ENCODE data around the gene IQGAP3. TPM values are rescaled to one million over a fixed set of nuclear protein-coding genes. Genes with fewer than 3 reads are reported as not detected.
"Not testable (repeated sequence)": the region's sequence is repeated elsewhere in the genome, so short reads cannot be mapped to it uniquely, and the experiment has no call there.

IQGAP3 gene, protein sequence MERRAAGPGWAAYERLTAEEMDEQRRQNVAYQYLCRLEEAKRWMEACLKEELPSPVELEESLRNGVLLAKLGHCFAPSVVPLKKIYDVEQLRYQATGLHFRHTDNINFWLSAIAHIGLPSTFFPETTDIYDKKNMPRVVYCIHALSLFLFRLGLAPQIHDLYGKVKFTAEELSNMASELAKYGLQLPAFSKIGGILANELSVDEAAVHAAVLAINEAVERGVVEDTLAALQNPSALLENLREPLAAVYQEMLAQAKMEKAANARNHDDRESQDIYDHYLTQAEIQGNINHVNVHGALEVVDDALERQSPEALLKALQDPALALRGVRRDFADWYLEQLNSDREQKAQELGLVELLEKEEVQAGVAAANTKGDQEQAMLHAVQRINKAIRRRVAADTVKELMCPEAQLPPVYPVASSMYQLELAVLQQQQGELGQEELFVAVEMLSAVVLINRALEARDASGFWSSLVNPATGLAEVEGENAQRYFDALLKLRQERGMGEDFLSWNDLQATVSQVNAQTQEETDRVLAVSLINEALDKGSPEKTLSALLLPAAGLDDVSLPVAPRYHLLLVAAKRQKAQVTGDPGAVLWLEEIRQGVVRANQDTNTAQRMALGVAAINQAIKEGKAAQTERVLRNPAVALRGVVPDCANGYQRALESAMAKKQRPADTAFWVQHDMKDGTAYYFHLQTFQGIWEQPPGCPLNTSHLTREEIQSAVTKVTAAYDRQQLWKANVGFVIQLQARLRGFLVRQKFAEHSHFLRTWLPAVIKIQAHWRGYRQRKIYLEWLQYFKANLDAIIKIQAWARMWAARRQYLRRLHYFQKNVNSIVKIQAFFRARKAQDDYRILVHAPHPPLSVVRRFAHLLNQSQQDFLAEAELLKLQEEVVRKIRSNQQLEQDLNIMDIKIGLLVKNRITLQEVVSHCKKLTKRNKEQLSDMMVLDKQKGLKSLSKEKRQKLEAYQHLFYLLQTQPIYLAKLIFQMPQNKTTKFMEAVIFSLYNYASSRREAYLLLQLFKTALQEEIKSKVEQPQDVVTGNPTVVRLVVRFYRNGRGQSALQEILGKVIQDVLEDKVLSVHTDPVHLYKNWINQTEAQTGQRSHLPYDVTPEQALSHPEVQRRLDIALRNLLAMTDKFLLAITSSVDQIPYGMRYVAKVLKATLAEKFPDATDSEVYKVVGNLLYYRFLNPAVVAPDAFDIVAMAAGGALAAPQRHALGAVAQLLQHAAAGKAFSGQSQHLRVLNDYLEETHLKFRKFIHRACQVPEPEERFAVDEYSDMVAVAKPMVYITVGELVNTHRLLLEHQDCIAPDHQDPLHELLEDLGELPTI (N-terminal part only)
- under 1 TPM; 0.18 to 0.38 (median 0.37) TPM for total RNA-seq

DNA sequence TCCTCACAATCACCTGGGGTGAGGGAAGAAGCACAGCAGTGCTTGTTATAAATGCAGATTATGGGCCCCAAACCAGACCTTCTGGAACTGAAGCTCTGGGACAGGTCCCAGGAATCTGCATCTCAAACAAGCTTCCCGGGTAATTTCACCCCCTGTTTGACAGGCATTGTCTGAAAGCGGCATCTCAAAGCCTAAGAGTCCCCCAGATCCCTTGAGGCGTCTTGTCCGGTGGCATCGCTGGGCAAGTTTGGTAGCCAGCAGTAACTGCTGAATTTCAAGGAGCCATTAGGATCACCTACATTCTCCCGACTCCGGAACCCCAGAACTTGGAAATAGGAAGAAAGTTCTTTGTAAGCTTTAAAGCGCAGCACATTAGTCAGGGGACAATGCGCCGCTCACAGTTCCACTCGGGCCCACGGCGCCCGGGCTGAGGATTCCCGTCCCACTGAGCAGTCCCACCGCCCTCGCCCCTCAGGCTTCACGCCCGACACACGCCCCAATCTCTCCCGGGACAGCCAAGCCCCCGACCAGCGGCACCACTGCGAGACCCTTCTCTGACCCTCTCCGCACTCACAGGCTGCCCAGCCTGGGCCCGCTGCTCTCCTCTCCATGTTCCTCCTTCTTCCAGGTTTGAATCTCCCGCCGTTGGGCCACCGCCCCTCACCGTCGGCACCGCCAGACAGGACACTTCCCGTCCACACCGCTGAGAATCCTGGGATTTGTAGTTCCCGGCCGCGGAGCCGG lies at the start of gene IQGAP3:
Gene IQGAP3 (minus strand): TSS at position 647 of the 744 bp plus-strand sequence. CDS start 36 bp downstream, at position 611.
- Mint-ChIP-seq H3K9me3 (no peaks in the 10 kb centered on the region), H3K27me3 (ENCODE audit: low read depth) (peaks cover 36% of the 10 kb centered on the region), H3K4me1 (ENCODE audit: low read depth) (peaks cover 16% of the 10 kb centered on the region), H3K4me3 (peak within 1 kb of the TSS; percentile 79), H3K36me3 (ENCODE audit: insufficient read depth) (no peaks in the 10 kb centered on the region)
- ATAC-seq (peak; percentile 97 to 99), DNase-seq (peak; percentile 51)

DNA sequence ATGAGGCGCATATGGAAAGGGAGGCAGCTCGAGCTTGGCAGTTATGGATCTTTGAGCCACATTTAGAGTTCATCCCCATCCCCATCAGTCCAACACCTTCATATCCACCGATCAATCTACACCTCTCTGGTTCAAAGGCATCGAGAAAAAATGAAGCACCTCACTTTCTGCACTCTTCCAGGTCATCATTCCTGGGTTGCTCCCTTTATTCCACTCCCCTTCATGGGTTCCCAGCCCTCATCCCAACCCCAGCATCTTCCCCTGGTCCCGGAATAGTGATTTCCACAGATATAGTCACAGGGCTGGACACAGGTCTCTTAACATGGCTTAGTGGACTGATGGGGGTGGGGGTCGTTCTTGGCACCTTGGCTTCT lies 47.2 kb upstream of the IQGAP3 start:
- ATAC-seq: no peak
- H3K27me3 Mint-ChIP-seq (ENCODE audit: low read depth): peaks cover 60% of the 10 kb centered on the region
- H3K4me1 Mint-ChIP-seq (ENCODE audit: low read depth): peaks cover 2% of the 10 kb centered on the region

DNA sequence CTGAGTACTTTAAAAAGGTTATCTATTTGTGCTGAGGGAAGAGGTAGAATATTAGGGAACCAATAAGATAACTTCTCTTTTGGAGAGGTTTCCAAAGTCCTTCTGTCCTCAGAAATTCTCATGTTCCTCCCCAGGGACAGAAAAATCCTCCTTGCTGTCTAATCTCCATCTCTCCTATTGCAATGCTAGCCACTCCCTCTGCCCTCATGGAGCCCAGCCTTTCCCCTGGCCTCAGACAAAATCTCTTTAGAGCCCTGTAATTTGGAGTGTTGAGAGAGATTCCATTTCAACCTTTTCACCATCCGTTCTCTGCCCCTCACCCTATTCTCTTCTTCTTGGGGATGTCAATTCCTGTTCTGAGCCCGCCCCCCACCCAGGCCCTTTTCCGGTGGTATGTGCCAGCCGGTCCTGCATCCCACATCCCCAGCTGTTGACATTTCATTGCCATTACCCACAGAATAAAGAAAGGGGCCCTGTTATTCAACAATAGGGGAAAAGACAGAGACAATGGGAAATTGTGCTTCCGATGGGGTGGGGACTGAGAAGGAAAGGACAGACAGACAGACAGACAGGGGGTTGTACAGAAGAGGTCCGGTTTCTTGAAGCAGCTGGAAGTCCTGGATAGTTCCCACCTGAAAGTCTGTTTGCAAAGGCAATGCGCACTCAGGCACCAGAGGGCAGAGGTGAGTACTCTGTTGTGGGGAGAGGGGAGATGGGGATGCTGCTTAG lies 46.7 kb upstream of the IQGAP3 start, which contains the start of gene HAPLN2:
Gene HAPLN2 (plus strand): TSS at position 563 of the 729 bp plus-strand sequence. CDS start 4,076 bp downstream, outside the sequence.
- no peak for ATAC-seq
- no peaks in the 10 kb centered on the region for H3K4me1 Mint-ChIP-seq (ENCODE audit: low read depth)
- no peaks in the 10 kb centered on the region for H3K36me3 Mint-ChIP-seq (ENCODE audit: insufficient read depth)
- no peak within 1 kb of the TSS for H3K4me3 Mint-ChIP-seq
- H3K27me3 Mint-ChIP-seq (ENCODE audit: low read depth): peaks cover 59% of the 10 kb centered on the region
- H3K9me3 Mint-ChIP-seq: no peaks in the 10 kb centered on the region
- DNase-seq: no peak

More for the DNA sequence above, 47.2 kb upstream of the IQGAP3 start:
- no peaks in the 10 kb centered on the region for H3K9me3 Mint-ChIP-seq
- DNase-seq: no peak
- H3K36me3 Mint-ChIP-seq (ENCODE audit: insufficient read depth): no peaks in the 10 kb centered on the region
- no peak overlapping the region for H3K4me3 Mint-ChIP-seq

DNA sequence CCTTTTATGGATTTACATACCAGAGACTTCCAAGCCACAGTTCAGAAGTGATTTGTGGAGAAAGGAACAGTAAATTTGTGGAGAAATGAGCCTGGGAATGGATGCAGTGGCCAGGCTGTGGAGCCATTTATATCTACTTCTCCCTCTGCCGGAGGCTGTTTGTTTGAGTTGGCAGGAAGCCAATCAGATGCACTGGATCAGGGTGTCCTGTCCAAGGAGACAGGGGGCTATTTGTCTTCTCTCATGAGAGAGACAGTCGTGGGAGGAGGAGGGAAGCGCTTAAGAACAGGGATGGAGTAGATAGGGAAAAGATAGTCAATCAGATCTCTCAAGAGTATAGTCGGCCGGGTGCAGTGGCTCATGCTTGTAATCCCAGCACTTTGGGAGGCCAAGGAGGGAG lies 44.1 kb upstream of the IQGAP3 start:
- H3K9me3 Mint-ChIP-seq: no peaks in the 10 kb centered on the region
- H3K27me3 Mint-ChIP-seq (ENCODE audit: low read depth): peaks cover 54% of the 10 kb centered on the region
- H3K4me3 Mint-ChIP-seq: no peak overlapping the region
- ATAC-seq: no peak
- no peaks in the 10 kb centered on the region for H3K36me3 Mint-ChIP-seq (ENCODE audit: insufficient read depth)
- no peak for DNase-seq
- H3K4me1 Mint-ChIP-seq (ENCODE audit: low read depth): no peaks in the 10 kb centered on the region

DNA sequence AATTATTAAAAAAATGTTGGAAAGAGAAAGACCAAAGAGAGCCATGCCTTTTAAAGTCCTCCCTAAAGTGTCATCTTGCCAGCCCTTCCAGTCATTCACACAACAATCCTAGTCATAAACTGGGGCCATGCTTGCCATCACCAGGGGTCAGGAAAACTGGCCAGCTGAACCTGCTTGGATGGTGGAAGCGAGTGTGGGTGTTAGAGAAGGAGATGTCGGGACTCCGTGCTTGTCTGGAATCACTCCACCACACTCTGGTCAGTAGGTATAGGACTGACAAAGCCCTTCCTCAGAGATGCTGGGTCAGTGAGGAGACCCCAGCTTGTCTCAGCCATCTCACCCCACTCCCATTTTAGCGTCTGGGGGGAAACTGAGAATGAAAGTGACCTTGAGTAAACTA lies 43.6 kb upstream of the IQGAP3 start:
- Mint-ChIP-seq H3K4me1 (ENCODE audit: low read depth) (no peaks in the 10 kb centered on the region), H3K4me3 (no peak overlapping the region), H3K36me3 (ENCODE audit: insufficient read depth) (no peaks in the 10 kb centered on the region), H3K9me3 (no peaks in the 10 kb centered on the region), H3K27me3 (ENCODE audit: low read depth) (peaks cover 53% of the 10 kb centered on the region)
- DNase-seq (no peak), ATAC-seq (no peak)

DNA sequence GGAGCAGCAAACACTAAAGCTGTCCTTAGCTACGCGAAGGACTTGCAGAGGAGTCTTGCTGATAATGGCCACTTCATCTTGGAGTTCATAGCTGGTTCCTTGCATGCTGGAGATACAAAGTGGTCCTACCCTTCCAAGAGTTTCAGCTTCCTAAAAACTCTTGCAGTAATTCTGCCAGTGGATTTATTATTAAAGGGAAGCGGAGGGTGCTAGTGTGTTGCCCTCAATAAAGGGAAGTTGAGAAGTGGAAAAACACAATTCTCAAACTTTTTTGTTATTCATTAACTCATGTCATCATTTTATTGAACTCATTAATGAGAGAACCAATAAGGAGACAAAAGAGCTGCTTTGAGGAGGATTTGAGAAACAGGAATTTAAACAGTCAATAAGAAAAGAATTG lies 40.3 kb upstream of the IQGAP3 start:
- no peak overlapping the region for H3K4me3 Mint-ChIP-seq
- H3K36me3 Mint-ChIP-seq (ENCODE audit: insufficient read depth): no peaks in the 10 kb centered on the region
- H3K27me3 Mint-ChIP-seq (ENCODE audit: low read depth): peaks cover 33% of the 10 kb centered on the region
- H3K9me3 Mint-ChIP-seq: no peaks in the 10 kb centered on the region
- ATAC-seq (no peak), DNase-seq (no peak)
- H3K4me1 Mint-ChIP-seq (ENCODE audit: low read depth): peaks cover 11% of the 10 kb centered on the region

DNA sequence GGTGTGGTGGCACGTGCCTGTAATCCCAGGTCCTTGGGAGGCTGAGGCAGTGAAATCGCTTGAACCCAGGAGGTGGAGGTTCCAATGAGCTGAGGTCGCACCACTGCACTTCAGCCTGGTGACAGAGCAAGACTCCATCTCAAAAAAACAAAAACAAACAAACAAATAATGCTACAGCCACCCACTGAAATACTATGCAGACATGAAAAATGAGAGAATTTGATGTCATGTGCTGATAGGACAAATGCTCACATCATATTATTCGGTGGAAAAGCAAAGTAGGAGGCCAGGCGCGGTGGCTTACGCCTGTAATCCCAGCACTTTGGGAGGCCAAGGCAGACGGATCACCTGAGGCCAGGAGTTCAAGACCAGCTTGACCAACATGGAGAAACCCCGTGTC lies 37.7 kb upstream of the IQGAP3 start:
- Mint-ChIP-seq H3K4me1 (ENCODE audit: low read depth) (peaks cover 11% of the 10 kb centered on the region), H3K27me3 (ENCODE audit: low read depth) (peaks cover 19% of the 10 kb centered on the region)
- not testable (repeated sequence) for H3K4me3 Mint-ChIP-seq; DNase-seq; ATAC-seq; H3K9me3 Mint-ChIP-seq; H3K36me3 Mint-ChIP-seq (ENCODE audit: insufficient read depth)

DNA sequence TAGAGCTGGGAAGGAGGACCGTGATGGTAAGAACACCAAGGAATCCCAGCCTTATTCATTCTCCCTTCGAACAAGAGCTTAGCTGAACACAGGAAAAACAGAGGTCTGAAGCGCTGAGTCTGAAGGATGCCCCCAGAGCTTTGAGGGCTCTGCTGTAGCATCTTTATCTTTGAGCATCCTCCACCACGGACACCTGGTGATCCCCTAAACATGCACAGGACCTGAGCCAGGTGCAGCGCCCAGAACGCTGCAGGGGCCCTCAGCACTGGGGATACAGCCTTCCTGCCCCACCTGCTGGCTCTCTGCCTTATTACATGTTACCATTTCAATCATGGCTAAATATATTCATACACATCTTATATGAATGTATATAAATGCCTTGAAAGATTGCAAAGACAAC lies 36.6 kb upstream of the IQGAP3 start:
- Mint-ChIP-seq H3K27me3 (ENCODE audit: low read depth) (peaks cover 17% of the 10 kb centered on the region), H3K4me1 (ENCODE audit: low read depth) (peaks cover 11% of the 10 kb centered on the region), H3K36me3 (ENCODE audit: insufficient read depth) (no peaks in the 10 kb centered on the region), H3K9me3 (no peaks in the 10 kb centered on the region), H3K4me3 (no peak overlapping the region)
- peak; percentile 86 to 89 for ATAC-seq
- DNase-seq: peak; percentile 58

DNA sequence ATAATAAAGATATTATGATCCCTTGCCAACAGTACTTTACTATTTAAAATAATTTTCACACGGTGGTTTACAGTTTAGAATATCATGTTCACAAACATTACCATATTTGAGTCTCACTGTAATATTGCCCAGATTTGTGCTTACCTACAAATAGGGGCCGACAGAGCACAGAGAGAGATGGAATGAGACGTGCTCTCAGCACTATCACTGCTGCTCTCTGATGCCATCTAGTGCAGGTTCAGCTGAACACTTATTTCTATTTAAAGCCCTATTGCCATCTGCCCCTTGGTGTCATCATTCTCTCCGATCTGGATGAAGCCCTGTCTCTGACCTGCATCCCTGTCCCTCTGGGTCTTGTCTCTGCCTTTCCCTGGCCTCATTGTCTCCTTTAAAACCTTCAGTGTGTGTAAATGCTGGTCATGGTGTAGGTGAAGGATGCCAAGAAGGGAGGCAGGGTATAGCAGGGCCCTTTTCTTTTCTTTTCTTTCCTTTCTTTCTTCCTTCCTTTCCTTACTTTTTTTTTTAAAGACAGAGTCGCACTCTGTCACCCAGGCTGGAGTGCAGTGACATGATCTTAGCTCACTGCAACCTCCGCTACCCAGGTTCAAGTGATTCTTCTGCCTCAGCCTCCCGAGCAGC lies 35.8 kb upstream of the IQGAP3 start:
- ATAC-seq (peak; percentile 96 to 97), DNase-seq (peak; percentile 49)
- Mint-ChIP-seq H3K4me3 (no peak overlapping the region), H3K36me3 (ENCODE audit: insufficient read depth) (no peaks in the 10 kb centered on the region), H3K9me3 (no peaks in the 10 kb centered on the region), H3K4me1 (ENCODE audit: low read depth) (peaks cover 11% of the 10 kb centered on the region), H3K27me3 (ENCODE audit: low read depth) (peaks cover 17% of the 10 kb centered on the region)

DNA sequence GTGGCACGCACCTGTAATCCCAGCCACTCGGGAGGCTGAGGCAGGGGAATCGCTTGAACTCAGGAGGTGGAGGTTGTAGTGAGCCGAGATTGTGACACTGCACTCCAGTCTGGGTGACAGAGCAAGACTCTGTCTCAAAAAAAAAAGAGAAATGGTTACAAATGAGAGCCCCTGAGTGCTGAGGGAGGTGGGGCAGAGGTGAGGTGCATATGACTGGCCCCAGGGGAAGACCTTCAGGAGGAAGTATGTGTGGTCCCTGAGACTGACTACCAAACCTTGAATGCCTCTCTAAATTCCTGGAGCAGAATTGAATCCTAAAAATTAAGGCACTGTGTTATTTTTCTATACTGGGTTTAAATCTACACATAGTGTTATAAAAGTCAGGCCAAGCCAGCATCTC lies 35.0 kb upstream of the IQGAP3 start:
- not testable (repeated sequence) for DNase-seq; H3K4me3 Mint-ChIP-seq; H3K9me3 Mint-ChIP-seq; H3K36me3 Mint-ChIP-seq (ENCODE audit: insufficient read depth); ATAC-seq
- peaks cover 11% of the 10 kb centered on the region for H3K27me3 Mint-ChIP-seq (ENCODE audit: low read depth)
- H3K4me1 Mint-ChIP-seq (ENCODE audit: low read depth): peaks cover 18% of the 10 kb centered on the region

DNA sequence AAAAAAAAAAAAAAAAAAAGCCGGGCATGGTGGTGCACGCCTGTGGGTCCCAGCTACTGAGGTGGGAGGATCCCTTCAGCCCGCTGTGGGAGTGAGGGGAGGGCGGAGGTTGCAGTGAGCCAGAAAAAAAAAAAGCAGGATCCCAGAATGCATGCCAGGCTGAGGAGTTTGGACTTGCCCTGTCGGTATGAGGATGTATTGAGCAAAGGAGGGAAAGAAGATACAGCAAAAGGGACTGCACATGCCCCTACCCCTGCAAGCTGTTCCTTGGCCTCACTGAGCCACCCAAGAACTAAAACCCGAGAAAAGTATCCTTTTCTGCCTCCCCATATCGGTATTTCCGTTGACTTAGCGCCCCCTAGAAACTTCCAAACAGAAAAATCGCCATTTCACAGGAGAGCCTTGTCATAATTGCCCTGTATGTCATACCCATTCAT lies 30.2 kb upstream of the IQGAP3 start:
- no peak for DNase-seq
- H3K9me3 Mint-ChIP-seq: no peaks in the 10 kb centered on the region

DNA sequence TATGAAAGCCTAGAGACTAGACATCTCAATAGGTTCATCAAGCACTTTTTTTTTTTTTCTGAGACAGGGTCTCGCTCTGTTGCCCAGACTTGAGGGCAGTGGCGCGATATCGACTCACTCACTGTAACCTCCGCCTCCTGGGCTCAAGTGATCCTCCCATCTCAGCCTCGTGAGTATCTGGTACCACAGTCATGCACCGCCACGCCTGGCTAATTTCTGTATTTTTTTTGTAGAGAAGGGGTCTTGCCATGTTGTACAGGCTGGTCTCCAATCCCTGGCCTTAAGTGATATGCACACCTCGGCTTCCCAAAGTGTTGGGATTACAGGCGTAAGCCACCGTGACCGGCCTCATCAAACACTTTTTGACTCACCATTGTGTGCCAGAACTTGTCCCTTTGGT lies 29.5 kb upstream of the IQGAP3 start:
- DNase-seq (no peak), ATAC-seq (peak in 1 of 2 donors; percentile 2)
- Mint-ChIP-seq H3K9me3 (no peaks in the 10 kb centered on the region), H3K4me3 (peak overlapping the region; percentile 96), H3K27me3 (ENCODE audit: low read depth) (no peaks in the 10 kb centered on the region), H3K36me3 (ENCODE audit: insufficient read depth) (peaks cover 22% of the 10 kb centered on the region), H3K4me1 (ENCODE audit: low read depth) (peaks cover 35% of the 10 kb centered on the region)

More for the DNA sequence above, 30.2 kb upstream of the IQGAP3 start:
- peak overlapping the region; percentile 62 for H3K4me3 Mint-ChIP-seq
- peaks cover 35% of the 10 kb centered on the region for H3K4me1 Mint-ChIP-seq (ENCODE audit: low read depth)
- H3K27me3 Mint-ChIP-seq (ENCODE audit: low read depth): no peaks in the 10 kb centered on the region
- no peak for ATAC-seq
- H3K36me3 Mint-ChIP-seq (ENCODE audit: insufficient read depth): peaks cover 17% of the 10 kb centered on the region
